Spleen (tissue), 11 donors: Measurements from ENCODE around the gene PPP6R3. TPM values are rescaled to one million over a fixed set of nuclear protein-coding genes. Genes with fewer than 3 reads are reported as not detected.

Experiments
- DNase-seq: peaks from one replicate; pipeline ENCODE4 v3.0.0-alpha.2; 2020
- H3K27ac ChIP-seq, 8 donors: fragments of 200-600 bp; sonication (generic) in 7 of 8; 1 replicate in 4 of 8; 2 replicates in 4 of 8; pipeline versions ENCODE4 v1.5.0 to v1.8.0; 2016 to 2021; ENCODE audit warnings: inconsistent platforms in 4 of 8, mild to moderate bottlenecking in 4 of 8, moderate library complexity in 1 of 8
- H3K27me3 ChIP-seq, 7 donors: fragments of 200-600 bp; sonication (generic) in 6 of 7; replicated peaks in 1 of 7; 1 replicate in 4 of 7; 2 replicates in 3 of 7; pipeline versions ENCODE4 v1.5.0 to v1.8.0; 2016 to 2021; ENCODE audit warnings: inconsistent platforms in 3 of 7, mild to moderate bottlenecking in 1 of 7
- H3K36me3 ChIP-seq, 6 donors: fragments of 200-600 bp; sonication (generic) in 5 of 6; 1 replicate in 4 of 6; 2 replicates in 2 of 6; pipeline versions ENCODE4 v1.5.0 to v1.8.0; 2016 to 2021; ENCODE audit warnings: inconsistent platforms in 2 of 6
- H3K4me1 ChIP-seq, 6 donors: fragments of 200-600 bp; sonication (generic) in 5 of 6; 1 replicate in 3 of 6; 2 replicates in 3 of 6; pipeline versions ENCODE4 v1.5.0 to v1.8.0; 2016 to 2021; ENCODE audit warnings: inconsistent platforms in 3 of 6
- H3K4me3 ChIP-seq, 8 donors: fragments of 200-600 bp; sonication (generic) in 7 of 8; 1 replicate in 4 of 8; 2 replicates in 4 of 8; pipeline versions ENCODE4 v1.5.0 to v1.8.0; 2016 to 2021; ENCODE audit warnings: inconsistent platforms in 4 of 8, mild to moderate bottlenecking in 4 of 8, moderate library complexity in 2 of 8
- H3K9me3 ChIP-seq, 8 donors: fragments of 200-600 bp; sonication (generic) in 7 of 8; 1 replicate in 4 of 8; 2 replicates in 4 of 8; pipeline versions ENCODE4 v1.5.0 to v1.8.0; 2016 to 2021; ENCODE audit warnings: inconsistent platforms in 4 of 8
- POLR2A ChIP-seq, 3 donors: fragments of 450-650 bp; IDR thresholded peaks; one replicate each; pipeline ENCODE4 v1.5.1; 2017; ENCODE audit warnings: antibody characterized with exemption in 3 of 3, mild to moderate bottlenecking in 1 of 3
- POLR2AphosphoS5 ChIP-seq, 3 donors: sonication (generic); formaldehyde crosslinking; IDR thresholded peaks; one replicate each; pipeline ENCODE4 v1.5.1; 2017; ENCODE audit warnings: antibody characterized with exemption in 3 of 3
- WGBS, 5 donors: extraction: QIAGEN DNeasy Blood & Tissue Kit in 3 of 5; methylation state at CpG; one replicate each; pipeline versions ENCODE4 v1.1.5 to v1.1.7; 2013 to 2018; 5-methylcytosine and 5-hydroxymethylcytosine counted together
- intact Hi-C: fragments of 100-400 bp; cut with DNase I; formaldehyde crosslinking; loops from one replicate; pipeline ENCODE4 v1.15.0; 2023; ENCODE audit warnings: low total_unique reads
- polyA plus RNA-seq, 3 donors: library from polyadenylated mRNA; stranded (reverse); fragments of 200-250 nt; gene quantifications; one replicate each; pipeline ENCODE4 v1.2.1, GENCODE V29; 2013
- total RNA-seq, 7 donors: library from RNA; depleted of rRNA in 3 of 7; stranded (reverse); fragments of >200 nt in 3 of 7; fragmentation: NEBNext Ultra II Directional in 4 of 7; extraction: Animal tissue kit (Norgen Biotek cat#: 25700) in 4 of 7; gene quantifications; one replicate each; pipeline versions ENCODE4 v1.1.0 to v1.2.1, GENCODE V29; 2016 to 2021
- TF ChIP-seq, protein P1 (sequence below), 11 experiments: fragments of 200-600 bp in 7 of 11; fragments of 450-650 bp in 4 of 11; sonication (generic) in 4 of 11; IDR thresholded peaks in 8 of 11; conservative IDR thresholded peaks in 3 of 11; 1 replicate in 7 of 11; 2 replicates in 4 of 11; pipeline versions ENCODE4 v1.4.0 to v1.8.0; 2016 to 2021; ENCODE audit warnings: antibody characterized with exemption in 11 of 11, inconsistent platforms in 4 of 11, mild to moderate bottlenecking in 1 of 11
- donor health status: healthy with polysubstance abuse.
- donor health status: DM: no; HTN: no; CAD: no; lungs with moderate emphysema.
- donor health status: DM: no; HTN: no; CAD: no.
- donor health status: Bipolar disorder and iron deficiency.
- donor health status: healthy.
- donor health status: DM: no; HTN: no; CAD: no.
- donor health status: DM: yes; HTN: yes; CAD: no.

PPP6R3 gene
- total and polyA plus RNA-seq, 10 donors: 23.9 to 178 (median 122) TPM

GRCh38 chr11:68583041-68583446 is 122.5 kb downstream of the PPP6R3 start:
- Histone ChIP-seq H3K27ac (no peak overlapping the region), H3K27me3 (no peaks in the 10 kb centered on the region), H3K9me3 (no peaks in the 10 kb centered on the region), H3K36me3 (peaks cover 0 to 98% (median 63%) of the 10 kb centered on the region in 6 donors), H3K4me1 (peaks cover 3 to 32% (median 21%) of the 10 kb centered on the region in 6 donors), H3K4me3 (no peak overlapping the region)
- intact Hi-C loops: no loop called here
- 69 to 80% (median 75%) methylated on average over 2 of the region's 2 CpGs for WGBS, 5 donors
- DNase-seq: no peak
- TF ChIP-seq POLR2A (IDR thresholded peaks at IDR 0.05): no peak

DNA sequence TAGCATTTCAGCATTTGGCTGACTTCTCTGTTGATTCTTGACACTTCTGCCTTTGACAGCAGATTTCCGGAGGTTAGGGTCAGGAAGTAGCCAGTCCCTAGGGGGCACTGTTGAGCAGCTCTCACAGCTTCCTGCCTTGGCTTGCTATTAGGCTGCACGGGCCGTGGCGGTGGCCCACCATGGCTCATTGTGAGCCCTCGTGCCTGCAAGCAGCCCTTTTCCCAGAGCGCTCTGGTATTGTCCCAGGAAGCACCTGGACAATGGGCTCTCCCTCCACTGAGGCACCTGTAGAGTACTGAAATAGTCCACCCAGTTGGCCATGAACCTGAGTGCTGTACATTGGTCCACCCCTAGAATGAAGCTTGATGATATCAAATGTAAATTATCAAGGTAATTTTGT is 123.5 kb downstream of the PPP6R3 start:
- intact Hi-C loops: no loop called here

DNA sequence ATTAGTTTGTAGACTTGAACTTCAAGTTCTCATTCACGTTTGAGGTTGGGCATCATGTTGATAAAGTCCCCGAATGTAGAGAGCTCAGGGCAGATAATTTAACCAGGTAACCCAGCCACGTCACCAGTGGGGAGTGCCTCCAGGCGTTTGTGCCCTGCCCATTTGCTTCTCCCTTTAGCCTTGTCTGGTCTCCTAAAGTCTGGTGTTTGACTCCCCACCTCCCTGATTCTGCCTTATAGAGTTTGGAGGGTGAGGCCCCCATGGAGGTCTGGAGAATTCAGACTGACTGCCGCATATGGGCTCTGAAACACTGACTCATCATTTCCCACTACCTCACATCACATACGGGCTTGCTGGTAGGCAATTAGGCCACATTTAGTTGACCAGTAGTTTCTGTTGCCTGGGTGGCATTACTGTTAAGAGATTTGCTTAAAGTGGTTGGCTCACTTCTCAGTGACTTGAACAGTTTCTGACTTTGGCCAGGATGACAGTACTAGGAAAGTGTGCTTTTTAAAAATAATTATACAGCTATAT is 124.5 kb downstream of the PPP6R3 start:
- Histone ChIP-seq H3K4me1 (peaks cover 3 to 32% (median 21%) of the 10 kb centered on the region in 6 donors), H3K36me3 (peaks cover 0 to 98% (median 62%) of the 10 kb centered on the region in 6 donors), H3K9me3 (no peaks in the 10 kb centered on the region), H3K4me3 (no peak overlapping the region), H3K27ac (no peak overlapping the region), H3K27me3 (no peaks in the 10 kb centered on the region)
- 85 to 96% (median 89%) methylated on average over 6 of the region's 6 CpGs for WGBS, 5 donors
- intact Hi-C loops: no loop called here
- TF ChIP-seq, protein P1, sequence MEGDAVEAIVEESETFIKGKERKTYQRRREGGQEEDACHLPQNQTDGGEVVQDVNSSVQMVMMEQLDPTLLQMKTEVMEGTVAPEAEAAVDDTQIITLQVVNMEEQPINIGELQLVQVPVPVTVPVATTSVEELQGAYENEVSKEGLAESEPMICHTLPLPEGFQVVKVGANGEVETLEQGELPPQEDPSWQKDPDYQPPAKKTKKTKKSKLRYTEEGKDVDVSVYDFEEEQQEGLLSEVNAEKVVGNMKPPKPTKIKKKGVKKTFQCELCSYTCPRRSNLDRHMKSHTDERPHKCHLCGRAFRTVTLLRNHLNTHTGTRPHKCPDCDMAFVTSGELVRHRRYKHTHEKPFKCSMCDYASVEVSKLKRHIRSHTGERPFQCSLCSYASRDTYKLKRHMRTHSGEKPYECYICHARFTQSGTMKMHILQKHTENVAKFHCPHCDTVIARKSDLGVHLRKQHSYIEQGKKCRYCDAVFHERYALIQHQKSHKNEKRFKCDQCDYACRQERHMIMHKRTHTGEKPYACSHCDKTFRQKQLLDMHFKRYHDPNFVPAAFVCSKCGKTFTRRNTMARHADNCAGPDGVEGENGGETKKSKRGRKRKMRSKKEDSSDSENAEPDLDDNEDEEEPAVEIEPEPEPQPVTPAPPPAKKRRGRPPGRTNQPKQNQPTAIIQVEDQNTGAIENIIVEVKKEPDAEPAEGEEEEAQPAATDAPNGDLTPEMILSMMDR (IDR thresholded peaks at IDR 0.05 in 8 of 11, conservative IDR thresholded peaks at IDR 0.05 in 3 of 11): no peak
- TF ChIP-seq POLR2AphosphoS5 (IDR thresholded peaks at IDR 0.05) (no peak), POLR2A (IDR thresholded peaks at IDR 0.05) (no peak)
- no peak for DNase-seq

More for the DNA sequence above, 123.5 kb downstream of the PPP6R3 start:
- DNase-seq: peak; percentile 82
- WGBS, 5 donors: 55 to 63% (median 57%) methylated on average over 6 of the region's 6 CpGs
- H3K27ac ChIP-seq: no peak overlapping the region
- no peaks in the 10 kb centered on the region for H3K27me3 ChIP-seq
- H3K36me3 ChIP-seq: peaks cover 0 to 98% (median 63%) of the 10 kb centered on the region in 6 donors
- TF ChIP-seq, protein P1 (IDR thresholded peaks at IDR 0.05 in 8 of 11, conservative IDR thresholded peaks at IDR 0.05 in 3 of 11): peak in 10 of 11 experiments; percentile 18 to 74 (median 52)
- peak in 2 of 3 donors; percentile 26 to 50 for TF ChIP-seq POLR2AphosphoS5 (IDR thresholded peaks at IDR 0.05)
- no peak for TF ChIP-seq POLR2A (IDR thresholded peaks at IDR 0.05)
- peaks cover 3 to 32% (median 21%) of the 10 kb centered on the region in 6 donors for H3K4me1 ChIP-seq
- no peaks in the 10 kb centered on the region for H3K9me3 ChIP-seq
- H3K4me3 ChIP-seq: no peak overlapping the region

- intact Hi-C loops: no loop called here
- Histone ChIP-seq H3K4me1 (no peaks in the 10 kb centered on the region), H3K9me3 (no peaks in the 10 kb centered on the region), H3K36me3 (peaks cover 0 to 100% (median 83%) of the 10 kb centered on the region in 6 donors), H3K27ac (no peak overlapping the region), H3K27me3 (no peaks in the 10 kb centered on the region), H3K4me3 (no peak overlapping the region)
- no peak for DNase-seq
- no peak for TF ChIP-seq POLR2AphosphoS5 (IDR thresholded peaks at IDR 0.05)
- TF ChIP-seq POLR2A (IDR thresholded peaks at IDR 0.05): no peak
- TF ChIP-seq, protein P1 (IDR thresholded peaks at IDR 0.05 in 8 of 11, conservative IDR thresholded peaks at IDR 0.05 in 3 of 11): no peak
- 89 to 98% (median 95%) methylated on average over 7 of the region's 7 CpGs for WGBS, 5 donors
Observed at GRCh38 chr11:68589547-68590216, 129.1 kb downstream of the PPP6R3 start.
